GM23338 (cell line): ENCODE results near the gene IPCEF1. TPM values are rescaled to one million over a fixed set of nuclear protein-coding genes. Genes with fewer than 3 reads are reported as not detected.

ENCODE experiments used
- ATAC-seq: fragments of 200-7000 bp; cut with Tn5 transposase; 3 replicates; pipeline ENCODE4 v1.9.1; 2020
- DNase-seq: peaks from one replicate; pipeline ENCODE4 v3.0.0-alpha.2; 2015; ENCODE audit warnings: low spot score
- H2AFZ ChIP-seq: fragments of 200-600 bp; sonication (generic); 2 replicates; pipeline ENCODE4 v1.8.0; 2016; ENCODE audit warnings: antibody characterized with exemption, mild to moderate bottlenecking, moderate library complexity
- H3F3A ChIP-seq: fragments of 200-600 bp; sonication (generic); replicated peaks from 2 replicates; pipeline ENCODE4 v1.8.0; 2017; ENCODE audit warnings: antibody characterized with exemption, mixed run types, low read depth
- H3K27ac ChIP-seq: fragments of 200-600 bp; sonication (generic); 2 replicates; pipeline ENCODE4 v1.6.1; 2016; ENCODE audit warnings: low read depth
- H3K27me3 ChIP-seq: fragments of 200-600 bp; sonication (generic); 2 replicates; pipeline ENCODE4 v1.8.0; 2016; ENCODE audit warnings: mild to moderate bottlenecking, mixed run types, moderate library complexity; ENCODE audit not compliant: insufficient read depth
- H3K36me3 ChIP-seq: fragments of 200-600 bp; sonication (generic); 2 replicates; pipeline ENCODE4 v1.8.0; 2016; ENCODE audit warnings: mild to moderate bottlenecking; ENCODE audit not compliant: insufficient read depth
- H3K4me1 ChIP-seq: fragments of 200-600 bp; sonication (generic); 2 replicates; pipeline ENCODE4 v1.8.0; 2016; ENCODE audit warnings: mild to moderate bottlenecking, moderate library complexity; ENCODE audit not compliant: insufficient read depth
- H3K4me2 ChIP-seq: fragments of 200-600 bp; sonication (generic); 2 replicates; pipeline ENCODE4 v1.7.1; 2017; ENCODE audit warnings: mixed run types
- H3K4me3 ChIP-seq: fragments of 200-600 bp; sonication (generic); 2 replicates; pipeline ENCODE4 v1.6.1; 2016; ENCODE audit warnings: mixed run types
- H3K79me2 ChIP-seq: fragments of 200-600 bp; sonication (generic); replicated peaks from 2 replicates; pipeline ENCODE4 v1.8.0; 2017; ENCODE audit warnings: mild to moderate bottlenecking; ENCODE audit not compliant: insufficient read depth
- H3K9me2 ChIP-seq: fragments of 200-600 bp; sonication (generic); 2 replicates; pipeline ENCODE4 v1.8.0; 2017; ENCODE audit not compliant: insufficient read depth
- H4K20me1 ChIP-seq: fragments of 200-600 bp; sonication (generic); replicated peaks from 2 replicates; pipeline ENCODE4 v1.8.0; 2017; ENCODE audit warnings: mild to moderate bottlenecking; ENCODE audit not compliant: insufficient read depth
- H3K27ac Mint-ChIP-seq: 2 replicates; pipeline ENCODE4 v1.8.0; 2020; ENCODE audit warnings: inconsistent platforms, mild to moderate bottlenecking, moderate library complexity, mixed read lengths
- H3K27me3 Mint-ChIP-seq: 3 replicates; pipeline ENCODE4 v1.8.0; 2022; ENCODE audit warnings: low read depth, mild to moderate bottlenecking, moderate library complexity, mixed read lengths, inconsistent platforms; ENCODE audit not compliant: insufficient read depth, poor library complexity
- H3K36me3 Mint-ChIP-seq: 3 replicates; pipeline ENCODE4 v1.8.0; 2021; ENCODE audit warnings: low read depth, mild to moderate bottlenecking, inconsistent platforms, moderate library complexity, mixed read lengths
- H3K4me1 Mint-ChIP-seq: 3 replicates; pipeline ENCODE4 v1.8.0; 2020; ENCODE audit warnings: mild to moderate bottlenecking, inconsistent platforms, mixed read lengths
- H3K4me3 Mint-ChIP-seq: 3 replicates; pipeline ENCODE4 v1.8.0; 2021; ENCODE audit warnings: moderate library complexity, mild to moderate bottlenecking, inconsistent platforms, mixed read lengths
- H3K9me3 Mint-ChIP-seq: 3 replicates; pipeline ENCODE4 v1.8.0; 2020; ENCODE audit warnings: moderate library complexity, mild to moderate bottlenecking, inconsistent platforms, mixed read lengths
- CREB1 ChIP-seq: fragments of 250-450 bp; sonication (Bioruptor Pico); IDR thresholded peaks from 2 replicates; pipeline ENCODE4 v1.5.0; 2020; ENCODE audit warnings: low read depth, mild to moderate bottlenecking, moderate library complexity
- CTCF ChIP-seq, 2 experiments: fragments of 200-600 bp in 1 of 2; sonication (generic) in 1 of 2; conservative IDR thresholded peaks; 2 replicates each; pipeline versions ENCODE4 v1.5.1 to v1.6.1; 2016 to 2017; ENCODE audit warnings: antibody characterized with exemption in 2 of 2, low read depth in 2 of 2, mild to moderate bottlenecking in 2 of 2, moderate library complexity in 1 of 2
- JUNB ChIP-seq: IDR thresholded peaks from one replicate; pipeline ENCODE4 v1.6.1; 2016; ENCODE audit warnings: antibody characterized with exemption; ENCODE audit not compliant: unreplicated experiment
- NANOG ChIP-seq: IDR thresholded peaks from 2 replicates; pipeline ENCODE4 v1.6.1; 2016; ENCODE audit warnings: antibody characterized with exemption, borderline replicate concordance
- POLR2AphosphoS5 ChIP-seq: IDR thresholded peaks from 2 replicates; pipeline ENCODE4 v1.6.1; 2016; ENCODE audit warnings: antibody characterized with exemption, low read depth
- REST ChIP-seq: IDR thresholded peaks from one replicate; pipeline ENCODE4 v1.6.1; 2018; ENCODE audit warnings: antibody characterized with exemption; ENCODE audit not compliant: unreplicated experiment
- ZNF114 ChIP-seq: fragments of 250-450 bp; sonication (Bioruptor Pico); IDR thresholded peaks from 2 replicates; pipeline ENCODE4 v1.5.0; 2020; ENCODE audit warnings: mild to moderate bottlenecking, moderate library complexity
- polyA plus RNA-seq: library from polyadenylated mRNA; unstranded; fragments of >200 nt; fragmentation: Nextera tagmentation; extraction: Ambion mirVana; gene quantifications from 2 replicates; pipeline ENCODE4 v1.2.1, GENCODE V29; 2016
- total RNA-seq: library from RNA; depleted of rRNA; stranded (reverse); fragments of >200 nt; shearing (Covaris generic); gene quantifications from 2 replicates; pipeline ENCODE4 v1.2.3, GENCODE V29; 2014

IPCEF1 gene
- total and polyA plus RNA-seq, 2 experiments from 2014 or later = 0.15 to 1.8 TPM

- no peak for TF ChIP-seq ZNF114 (CRISPR knock-in tag)
- TF ChIP-seq JUNB = no peak
These were observed 31.5 kb downstream of the IPCEF1 start (continued) for GRCh38 chr6:154325142-154325541.

- H3K9me2 ChIP-seq = no peaks in the 10 kb centered on the region
- no peak overlapping the region for H3K4me3 ChIP-seq
- no peaks in the 10 kb centered on the region for H3F3A ChIP-seq
- Mint-ChIP-seq H3K9me3 (no peaks in the 10 kb centered on the region), H3K36me3 (no peaks in the 10 kb centered on the region), H3K4me1 (no peaks in the 10 kb centered on the region), H3K27me3 (peaks cover 3% of the 10 kb centered on the region), H3K27ac (no peak overlapping the region), H3K4me3 (no peak overlapping the region)
- DNase-seq = no peak
- H3K27ac ChIP-seq = no peak overlapping the region
- no peak for ATAC-seq
- no peak for TF ChIP-seq NANOG
- H3K4me1 ChIP-seq = no peaks in the 10 kb centered on the region
- H2AFZ ChIP-seq = no peak overlapping the region
- H3K36me3 ChIP-seq = no peaks in the 10 kb centered on the region
- no peaks in the 10 kb centered on the region for H3K79me2 ChIP-seq
- H4K20me1 ChIP-seq = no peaks in the 10 kb centered on the region
- no peaks in the 10 kb centered on the region for H3K27me3 ChIP-seq
- no peak overlapping the region for H3K4me2 ChIP-seq
These were observed 36.4 kb downstream of the IPCEF1 start for GRCh38 chr6:154320181-154320580.

GRCh38 chr6:154319231-154319858 is 37.3 kb downstream of the IPCEF1 start:
- peak overlapping the region; percentile 84 for H2AFZ ChIP-seq
- H3F3A ChIP-seq = no peaks in the 10 kb centered on the region
- no peaks in the 10 kb centered on the region for H3K9me3 Mint-ChIP-seq
- DNase-seq (no peak), ATAC-seq (no peak)
- no peaks in the 10 kb centered on the region for H3K36me3 ChIP-seq
- no peaks in the 10 kb centered on the region for H3K9me2 ChIP-seq
- no peak for TF ChIP-seq CREB1
- no peaks in the 10 kb centered on the region for H3K79me2 ChIP-seq
- H3K27ac ChIP-seq = no peak overlapping the region
- no peak overlapping the region for H3K4me3 ChIP-seq
- no peaks in the 10 kb centered on the region for H3K36me3 Mint-ChIP-seq
- no peaks in the 10 kb centered on the region for H4K20me1 ChIP-seq
- no peaks in the 10 kb centered on the region for H3K4me1 Mint-ChIP-seq
- no peak overlapping the region for H3K4me2 ChIP-seq
- no peaks in the 10 kb centered on the region for H3K4me1 ChIP-seq
- peaks cover 3% of the 10 kb centered on the region for H3K27me3 Mint-ChIP-seq
- H3K27me3 ChIP-seq = no peaks in the 10 kb centered on the region
- H3K4me3 Mint-ChIP-seq = no peak overlapping the region
- no peak overlapping the region for H3K27ac Mint-ChIP-seq

- Mint-ChIP-seq H3K36me3 (no peaks in the 10 kb centered on the region), H3K27me3 (peaks cover 3% of the 10 kb centered on the region), H3K4me1 (no peaks in the 10 kb centered on the region), H3K4me3 (no peak overlapping the region), H3K27ac (no peak overlapping the region), H3K9me3 (no peaks in the 10 kb centered on the region)
- Histone ChIP-seq H3K27ac (no peak overlapping the region), H3K9me2 (no peaks in the 10 kb centered on the region), H2AFZ (no peak overlapping the region), H4K20me1 (no peaks in the 10 kb centered on the region), H3K4me2 (no peak overlapping the region), H3F3A (no peaks in the 10 kb centered on the region), H3K4me1 (no peaks in the 10 kb centered on the region), H3K36me3 (no peaks in the 10 kb centered on the region), H3K79me2 (no peaks in the 10 kb centered on the region), H3K27me3 (no peaks in the 10 kb centered on the region), H3K4me3 (no peak overlapping the region)
- no peak for DNase-seq
- no peak for ATAC-seq
- TF ChIP-seq REST (no peak), POLR2AphosphoS5 (no peak), ZNF114 (CRISPR knock-in tag) (no peak), CTCF (conservative IDR thresholded peaks at IDR 0.05; ENCODE audit: low read depth in 2 of 2) (no peak)
These were observed 37.9 kb downstream of the IPCEF1 start for GRCh38 chr6:154318721-154319120.
